Smooth muscle cell of the brain vasculature (primary cell): ENCODE results near the gene PRPF6.

Source experiments
- DNase-seq: peaks from one replicate; pipeline ENCODE4 v3.0.0-alpha.2; 2012; ENCODE audit warnings: low read depth, low spot score

Gene PRPF6

GRCh38 chr20:64035933-64036345, 55.0 kb downstream of the PRPF6 start, which contains the start of gene C20orf204:
Gene C20orf204 (plus strand): TSS chr20:64036182. CDS start chr20:64036324, 142 bp downstream.
- DNase-seq: no peak

GRCh38 chr20:64036346-64037198, 55.6 kb downstream of the PRPF6 start:
- DNase-seq: no peak

GRCh38 chr20:64037199-64037497, 56.2 kb downstream of the PRPF6 start:
- no peak for DNase-seq

GRCh38 chr20:64037498-64038213, 56.7 kb downstream of the PRPF6 start:
- DNase-seq: no peak

- DNase-seq: no peak
Measured at GRCh38 chr20:64038224-64038564, 57.3 kb downstream of the PRPF6 start.

- no peak for DNase-seq
Measured at GRCh38 chr20:64038565-64039292, 57.8 kb downstream of the PRPF6 start.

- no peak for DNase-seq
Measured at GRCh38 chr20:64039293-64040160, 58.6 kb downstream of the PRPF6 start.

- DNase-seq: no peak
Measured at GRCh38 chr20:64040231-64041039, 59.5 kb downstream of the PRPF6 start.

- DNase-seq: no peak
Measured at GRCh38 chr20:64041040-64041780, 60.3 kb downstream of the PRPF6 start.

GRCh38 chr20:64041781-64042053, 60.8 kb downstream of the PRPF6 start:
- no peak for DNase-seq

GRCh38 chr20:64042054-64042781, 61.3 kb downstream of the PRPF6 start:
- no peak for DNase-seq

GRCh38 chr20:64043768-64044167, 62.8 kb downstream of the PRPF6 start:
- DNase-seq: no peak

- no peak for DNase-seq
Measured at GRCh38 chr20:64044484-64045247, 63.7 kb downstream of the PRPF6 start.

GRCh38 chr20:64045346-64046011, 64.5 kb downstream of the PRPF6 start:
- no peak for DNase-seq

- DNase-seq: no peak
Measured at GRCh38 chr20:64047046-64047389, 66.1 kb downstream of the PRPF6 start.

- no peak for DNase-seq
Measured at GRCh38 chr20:64047968-64048401, 67.1 kb downstream of the PRPF6 start.

- no peak for DNase-seq
Measured at GRCh38 chr20:64048402-64049044, 67.6 kb downstream of the PRPF6 start.
